Measurements from ENCODE around the gene DLL1.

The DLL1 gene

DNA sequence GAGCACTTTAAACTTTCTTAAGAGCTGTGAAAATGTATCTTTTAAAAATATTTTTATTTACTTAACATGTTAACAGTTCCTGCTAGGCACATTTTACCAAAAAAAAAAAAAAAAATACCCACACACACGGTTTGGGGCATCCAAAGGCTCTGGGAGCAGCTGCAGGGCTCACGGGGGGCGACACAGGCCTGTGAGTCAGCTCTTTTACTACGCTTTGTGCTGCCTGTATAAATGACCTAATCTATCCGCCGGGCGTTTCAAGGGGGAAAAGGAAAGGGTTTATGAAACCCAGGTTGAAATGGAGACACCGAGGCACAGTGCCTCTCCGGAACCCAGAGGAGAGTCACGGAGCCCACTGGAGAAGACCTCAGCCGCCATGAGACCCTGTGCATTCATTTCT lies 40.4 kb downstream of the DLL1 start:
- Mint-ChIP-seq H3K4me1 (no peaks in the 10 kb centered on the region), H3K27me3 (peaks cover 2% of the 10 kb centered on the region), H3K27ac (no peak overlapping the region), H3K4me3 (no peak overlapping the region), H3K36me3 (no peaks in the 10 kb centered on the region), H3K9me3 (no peaks in the 10 kb centered on the region)
- no peak for DNase-seq (ENCODE audit: low spot score in 2 of 2)
- ATAC-seq (ENCODE audit: low read depth): no peak

DNA sequence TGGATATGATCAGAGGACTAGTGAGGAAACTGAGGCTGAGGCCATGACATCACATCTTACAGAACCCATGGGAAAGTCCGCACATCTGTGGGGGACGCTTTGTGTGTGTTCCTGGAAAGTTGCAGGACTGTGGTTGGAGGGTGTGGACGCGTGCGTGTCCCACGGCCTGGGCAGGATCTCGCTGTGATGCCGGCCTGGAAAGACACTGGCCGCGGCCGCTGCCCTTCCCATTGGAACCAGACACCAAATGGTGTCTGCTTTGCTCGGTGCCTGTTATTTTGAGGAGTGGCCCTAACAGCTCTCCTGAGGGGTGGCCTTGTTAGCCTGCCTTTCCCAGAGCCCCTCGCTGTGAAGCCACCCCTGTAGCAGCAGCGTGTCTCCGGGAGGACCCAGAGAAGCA lies 41.1 kb downstream of the DLL1 start:
- Mint-ChIP-seq H3K4me1 (no peaks in the 10 kb centered on the region), H3K27me3 (peaks cover 2% of the 10 kb centered on the region), H3K36me3 (no peaks in the 10 kb centered on the region), H3K4me3 (no peak overlapping the region), H3K27ac (no peak overlapping the region), H3K9me3 (no peaks in the 10 kb centered on the region)
- ATAC-seq (ENCODE audit: low read depth) (no peak), DNase-seq (ENCODE audit: low spot score in 2 of 2) (no peak)

DNA sequence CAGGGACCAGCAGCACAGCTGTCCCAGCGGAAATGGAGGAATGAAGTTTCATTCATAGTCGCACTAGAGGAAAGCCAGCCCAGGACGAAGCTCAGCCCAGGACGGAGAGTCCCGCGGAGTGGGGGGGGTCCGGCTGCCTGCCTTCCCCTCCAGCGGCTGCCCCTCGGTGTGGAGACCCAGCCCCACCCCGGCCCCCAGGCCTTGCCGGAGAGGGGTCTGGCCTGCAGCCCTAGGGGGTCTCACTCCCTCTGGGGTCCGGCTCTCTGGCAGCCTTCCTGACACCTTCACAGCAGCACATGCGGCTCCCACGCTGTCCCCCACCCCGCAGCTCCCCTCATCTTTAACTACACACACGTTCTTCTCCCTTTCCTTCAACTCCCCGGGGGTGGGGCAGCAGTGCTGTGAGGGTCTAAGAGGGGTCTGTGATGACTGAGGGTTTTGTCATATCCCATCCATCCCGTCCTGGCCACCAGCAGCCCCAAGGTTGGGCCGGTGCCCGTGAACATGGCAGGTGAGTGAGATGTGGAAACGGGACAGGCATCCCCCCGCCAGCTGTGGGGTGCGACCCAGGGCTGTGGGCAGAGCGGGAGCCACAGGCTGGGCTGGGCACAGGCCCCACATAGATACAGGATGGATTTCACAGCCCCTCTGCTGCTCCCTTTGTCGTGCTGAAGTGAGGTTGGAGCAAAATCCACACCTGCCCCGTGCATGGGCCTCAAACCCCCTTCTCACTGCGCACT lies 41.8 kb downstream of the DLL1 start:
- no peak overlapping the region for H3K4me3 Mint-ChIP-seq
- DNase-seq (ENCODE audit: low spot score in 2 of 2) (no peak), ATAC-seq (ENCODE audit: low read depth) (no peak)
- no peaks in the 10 kb centered on the region for H3K9me3 Mint-ChIP-seq
- no peaks in the 10 kb centered on the region for H3K4me1 Mint-ChIP-seq
- no peak overlapping the region for H3K27ac Mint-ChIP-seq
- no peaks in the 10 kb centered on the region for H3K36me3 Mint-ChIP-seq
- peaks cover 2% of the 10 kb centered on the region for H3K27me3 Mint-ChIP-seq

DNA sequence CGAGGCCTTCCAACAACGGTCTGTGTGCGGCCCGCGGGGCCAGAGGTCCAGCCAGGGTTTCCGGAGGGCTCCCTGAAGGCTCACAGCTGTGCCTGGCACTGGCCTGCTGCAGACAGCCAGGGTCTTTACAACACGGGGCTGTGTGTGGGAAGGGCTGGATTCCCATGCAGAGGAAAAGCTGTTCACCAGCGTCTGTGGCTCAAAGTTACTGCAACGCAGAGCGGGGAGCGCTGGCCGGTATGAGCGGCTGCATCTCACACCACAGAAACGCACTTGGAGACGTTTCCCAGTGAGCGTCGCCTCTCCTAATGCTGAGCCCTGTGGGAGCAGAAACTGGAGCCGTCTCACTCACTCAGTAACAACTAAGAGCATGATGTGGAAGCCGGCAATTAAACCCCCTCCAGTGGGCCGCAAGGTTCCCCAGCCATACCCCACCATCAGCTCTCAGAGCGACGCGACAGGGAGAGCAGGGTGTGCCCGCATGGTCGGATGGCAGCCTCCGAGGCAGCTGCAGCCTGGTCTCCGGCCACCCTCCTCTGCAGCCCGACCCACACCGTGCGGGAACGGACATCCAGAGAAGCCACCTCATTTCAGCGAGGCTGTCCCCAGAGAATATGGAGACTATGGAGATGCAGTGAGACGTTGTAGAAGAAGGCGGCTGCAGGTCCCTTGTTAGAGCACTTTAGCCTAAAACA lies 42.6 kb downstream of the DLL1 start:
- Mint-ChIP-seq H3K36me3 (no peaks in the 10 kb centered on the region), H3K4me3 (no peak overlapping the region), H3K27ac (no peak overlapping the region), H3K4me1 (no peaks in the 10 kb centered on the region), H3K27me3 (peaks cover 3% of the 10 kb centered on the region), H3K9me3 (no peaks in the 10 kb centered on the region)
- no peak for ATAC-seq (ENCODE audit: low read depth)
- DNase-seq (ENCODE audit: low spot score in 2 of 2): no peak

DNA sequence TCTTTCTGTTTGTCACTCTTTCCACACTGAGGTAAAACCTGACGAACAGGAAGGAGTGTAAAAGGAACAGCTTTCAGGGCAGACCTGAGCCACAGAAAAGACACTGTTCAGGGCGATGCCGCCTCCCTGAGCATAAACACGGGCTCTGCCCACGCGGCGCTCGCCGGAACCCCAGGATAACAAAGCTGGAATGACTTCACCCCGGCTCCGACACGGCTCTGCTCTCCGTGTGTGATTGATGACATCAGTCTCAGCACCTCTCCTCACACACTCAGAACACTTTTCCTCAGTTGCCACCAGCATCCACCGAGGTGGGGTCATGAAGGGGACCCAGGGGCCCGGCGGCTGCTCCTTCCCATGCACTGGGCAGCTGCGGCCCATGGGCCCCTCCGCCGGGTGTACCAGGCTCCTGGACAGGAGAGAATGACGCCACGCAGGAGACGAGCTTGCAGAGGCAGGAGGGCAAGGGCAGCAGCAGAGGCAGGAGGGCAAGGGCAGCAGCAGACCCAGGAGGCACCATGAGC lies 43.6 kb downstream of the DLL1 start:
- Mint-ChIP-seq H3K36me3 (no peaks in the 10 kb centered on the region), H3K9me3 (no peaks in the 10 kb centered on the region), H3K4me1 (no peaks in the 10 kb centered on the region), H3K27ac (no peak overlapping the region), H3K27me3 (peaks cover 5% of the 10 kb centered on the region), H3K4me3 (no peak overlapping the region)
- ATAC-seq (ENCODE audit: low read depth) (no peak), DNase-seq (ENCODE audit: low spot score in 2 of 2) (no peak)

DNA sequence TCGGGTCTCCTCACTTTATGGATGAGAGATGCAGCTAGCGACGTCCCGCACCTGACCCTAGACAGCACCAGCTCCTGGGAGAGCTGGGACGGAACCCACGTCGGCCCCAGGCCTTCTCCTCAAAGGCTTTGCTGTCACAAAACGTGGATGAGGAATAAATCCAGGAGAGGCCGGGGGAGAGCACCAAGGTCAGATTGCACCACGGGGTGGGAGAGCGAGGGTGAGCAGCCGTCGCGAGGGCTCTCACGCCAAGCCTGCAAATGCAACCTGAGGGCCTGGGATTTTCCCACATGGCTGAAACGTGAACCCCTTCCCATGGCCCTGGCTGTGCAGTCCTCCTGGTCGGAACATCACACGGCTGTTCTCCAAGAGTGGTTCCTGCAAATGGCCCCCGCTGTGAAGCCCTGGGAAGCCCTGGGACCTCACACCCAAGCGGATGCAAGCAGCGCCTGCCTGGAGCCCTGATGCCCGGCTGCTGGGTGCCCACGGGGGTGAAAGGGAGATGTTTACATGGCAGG lies 45.3 kb downstream of the DLL1 start:
- H3K27me3 Mint-ChIP-seq: peaks cover 7% of the 10 kb centered on the region
- no peaks in the 10 kb centered on the region for H3K36me3 Mint-ChIP-seq
- H3K4me1 Mint-ChIP-seq: no peaks in the 10 kb centered on the region
- ATAC-seq (ENCODE audit: low read depth) (no peak), DNase-seq (ENCODE audit: low spot score in 2 of 2) (no peak)
- no peaks in the 10 kb centered on the region for H3K9me3 Mint-ChIP-seq
- no peak overlapping the region for H3K4me3 Mint-ChIP-seq
- no peak overlapping the region for H3K27ac Mint-ChIP-seq

DNA sequence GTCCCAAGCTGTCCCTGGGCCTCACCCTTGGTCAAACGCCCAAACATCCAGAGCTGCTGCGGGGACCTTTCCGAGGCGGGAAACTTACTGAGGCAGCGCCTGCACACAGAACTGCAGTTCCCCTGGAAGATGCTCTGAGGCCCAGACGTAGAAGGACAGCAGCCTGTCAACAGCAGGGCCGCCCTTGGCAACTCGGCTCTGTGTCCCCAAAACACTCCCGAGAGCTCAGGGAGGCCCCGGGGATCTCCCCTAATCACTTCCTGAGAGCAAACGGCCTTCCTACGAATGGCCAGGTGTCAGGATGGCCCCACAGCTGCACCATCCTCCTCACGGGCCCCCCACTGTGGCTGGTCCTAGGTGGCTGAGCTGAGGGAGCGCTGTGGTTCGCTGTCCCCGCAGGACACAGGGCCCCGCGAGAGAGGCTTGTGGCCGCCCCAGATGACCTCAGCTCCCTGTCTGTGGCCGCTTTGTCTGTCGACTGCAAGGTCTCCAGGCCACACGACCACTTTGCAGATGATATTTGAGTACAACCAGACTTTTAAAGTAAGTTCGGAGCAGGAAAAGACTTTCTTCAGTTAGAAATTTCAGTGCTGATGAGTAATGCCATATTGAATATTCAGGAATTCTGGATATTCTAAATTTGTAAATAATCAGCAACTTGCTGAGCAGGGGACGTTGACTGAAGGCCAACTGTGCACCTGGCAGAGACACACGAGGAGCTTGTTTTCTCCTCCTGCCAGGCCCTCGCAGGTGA lies 46.0 kb downstream of the DLL1 start:
- Mint-ChIP-seq H3K27me3 (peaks cover 7% of the 10 kb centered on the region), H3K4me3 (no peak overlapping the region), H3K4me1 (no peaks in the 10 kb centered on the region), H3K27ac (no peak overlapping the region), H3K9me3 (no peaks in the 10 kb centered on the region), H3K36me3 (no peaks in the 10 kb centered on the region)
- no peak for ATAC-seq (ENCODE audit: low read depth)
- no peak for DNase-seq (ENCODE audit: low spot score in 2 of 2)

DNA sequence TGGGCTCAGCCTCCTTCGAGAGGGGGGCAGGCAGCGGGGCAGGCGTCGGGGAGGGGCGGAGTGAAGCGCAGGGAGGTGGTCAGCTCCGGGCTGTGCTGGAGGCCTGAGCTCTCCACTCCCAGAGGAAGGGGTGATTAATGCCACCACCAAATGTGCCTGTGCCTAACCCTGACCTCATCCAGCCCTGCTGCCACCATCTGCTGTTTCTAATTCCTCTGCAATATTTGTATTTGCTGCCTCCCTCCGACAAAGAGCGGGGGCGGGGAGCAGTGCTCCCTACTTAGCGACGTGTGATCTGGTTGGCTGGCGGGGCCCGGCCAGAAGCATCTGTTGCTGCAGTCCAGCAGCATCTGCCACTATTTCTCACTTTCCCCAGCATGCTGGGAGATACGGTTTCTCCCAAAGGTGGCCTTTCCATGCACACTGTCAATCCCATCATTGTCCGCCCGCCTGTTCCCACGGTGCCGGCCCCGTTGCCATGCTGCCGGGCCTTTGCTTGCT lies 47.0 kb downstream of the DLL1 start:
- ATAC-seq (ENCODE audit: low read depth) (no peak), DNase-seq (ENCODE audit: low spot score in 2 of 2) (no peak)
- Mint-ChIP-seq H3K9me3 (no peaks in the 10 kb centered on the region), H3K4me3 (no peak overlapping the region), H3K36me3 (no peaks in the 10 kb centered on the region), H3K4me1 (no peaks in the 10 kb centered on the region), H3K27ac (no peak overlapping the region), H3K27me3 (peaks cover 5% of the 10 kb centered on the region)

DNA sequence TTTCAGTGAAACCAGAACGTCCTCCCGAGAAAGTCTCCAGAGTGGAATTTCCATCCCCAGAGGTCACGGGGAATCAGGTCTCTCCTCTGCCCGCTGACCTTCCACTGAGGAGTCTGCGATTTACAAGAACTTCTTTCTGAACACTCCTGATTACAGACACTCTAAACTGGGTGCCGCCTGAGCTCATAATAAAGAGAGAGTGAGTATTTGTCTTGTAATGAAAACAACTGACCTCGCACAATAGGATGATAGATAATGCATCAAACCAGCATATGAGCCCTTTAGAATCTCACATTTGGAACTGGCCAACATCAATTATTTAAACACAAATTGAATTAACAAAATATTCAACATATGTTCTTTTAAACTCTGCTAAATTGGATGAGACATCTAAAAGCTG lies 47.5 kb downstream of the DLL1 start:
- no peak overlapping the region for H3K27ac Mint-ChIP-seq
- ATAC-seq (ENCODE audit: low read depth): no peak
- H3K9me3 Mint-ChIP-seq: no peaks in the 10 kb centered on the region
- H3K36me3 Mint-ChIP-seq: no peaks in the 10 kb centered on the region
- H3K4me3 Mint-ChIP-seq: no peak overlapping the region
- DNase-seq (ENCODE audit: low spot score in 2 of 2): no peak
- H3K27me3 Mint-ChIP-seq: peaks cover 5% of the 10 kb centered on the region
- H3K4me1 Mint-ChIP-seq: no peaks in the 10 kb centered on the region

DNA sequence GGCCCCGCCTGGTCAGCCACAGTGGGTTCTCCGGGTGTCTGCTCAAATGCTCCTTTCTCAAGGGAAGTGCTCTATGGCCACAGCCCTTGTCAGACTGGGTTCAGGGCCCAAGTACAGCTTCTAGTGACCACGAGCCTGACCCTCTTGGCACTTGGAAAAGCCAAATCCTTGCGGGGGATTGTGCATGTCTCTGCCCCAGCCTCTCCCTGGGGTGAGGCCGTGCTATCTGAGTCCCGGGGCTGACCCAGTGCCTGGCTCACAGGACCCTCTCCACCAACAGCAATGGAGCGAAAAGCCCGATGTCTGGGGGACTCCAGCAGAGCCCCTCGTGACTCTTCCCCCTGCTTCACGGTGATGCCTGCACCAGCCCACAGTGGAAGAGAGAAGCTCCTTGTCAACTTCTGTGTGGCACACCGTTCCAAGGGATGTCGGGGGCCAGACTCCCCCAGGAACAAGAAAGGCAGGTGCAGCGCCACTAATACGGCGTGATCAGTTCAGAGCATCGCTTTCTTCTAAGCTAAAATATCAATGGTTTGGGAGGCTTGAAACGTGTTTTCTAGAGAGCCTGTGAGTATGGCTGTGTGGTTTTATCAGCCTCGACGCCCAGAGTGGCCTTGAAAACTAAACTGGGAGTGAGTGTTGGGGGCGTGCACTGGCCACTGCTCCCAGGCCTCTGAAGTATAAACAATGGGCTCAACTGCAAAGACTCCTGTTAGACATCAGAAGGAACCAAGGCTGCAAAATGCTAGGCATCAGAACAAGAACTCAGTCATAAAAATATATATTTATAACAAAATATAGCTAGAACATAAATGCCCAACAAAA lies 51.9 kb downstream of the DLL1 start:
- Mint-ChIP-seq H3K27ac (no peak overlapping the region), H3K4me3 (no peak overlapping the region), H3K9me3 (no peaks in the 10 kb centered on the region), H3K36me3 (no peaks in the 10 kb centered on the region), H3K4me1 (no peaks in the 10 kb centered on the region), H3K27me3 (peaks cover 5% of the 10 kb centered on the region)
- ATAC-seq (ENCODE audit: low read depth) (no peak), DNase-seq (ENCODE audit: low spot score in 2 of 2) (no peak)

DNA sequence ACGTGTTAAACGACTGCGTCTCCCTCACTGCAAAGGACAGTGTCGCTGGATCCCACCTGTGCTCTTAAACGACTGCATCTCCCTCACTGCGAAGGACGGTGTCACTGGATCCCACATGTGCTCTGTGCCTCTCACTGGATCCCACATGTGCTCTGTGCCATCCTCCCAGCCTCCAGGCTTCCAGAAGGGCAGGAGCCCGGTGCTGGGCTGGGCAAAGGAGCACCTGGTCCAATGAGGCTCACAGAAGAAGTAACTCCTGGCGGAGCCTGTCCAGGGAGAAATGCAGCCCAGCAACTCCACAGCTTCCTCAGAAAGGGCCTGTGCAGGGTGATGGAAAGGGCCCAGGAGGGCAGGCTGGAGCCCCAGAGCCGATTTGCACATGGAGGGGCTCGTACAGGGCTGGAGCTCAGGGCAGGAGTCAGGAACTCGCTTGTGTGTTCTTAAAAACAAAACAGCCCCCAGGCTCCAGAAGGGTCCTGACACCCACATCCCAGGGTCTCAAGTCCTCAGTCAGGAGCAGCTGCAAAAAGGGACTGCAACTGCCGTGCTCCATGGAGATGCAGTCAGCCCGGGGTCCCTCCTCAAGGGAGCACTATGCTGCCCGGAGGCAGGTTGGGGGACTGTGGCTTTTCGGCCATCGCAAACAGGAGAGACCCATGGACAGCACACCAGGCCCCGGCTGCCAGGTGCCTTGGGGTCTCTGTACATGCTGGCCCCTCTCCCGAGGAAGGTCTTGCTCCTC lies 52.7 kb downstream of the DLL1 start:
- no peak for ATAC-seq (ENCODE audit: low read depth)
- Mint-ChIP-seq H3K4me1 (peaks cover 4% of the 10 kb centered on the region), H3K9me3 (no peaks in the 10 kb centered on the region), H3K36me3 (no peaks in the 10 kb centered on the region), H3K27ac (no peak overlapping the region), H3K4me3 (no peak overlapping the region), H3K27me3 (peaks cover 7% of the 10 kb centered on the region)
- no peak for DNase-seq (ENCODE audit: low spot score in 2 of 2)

DNA sequence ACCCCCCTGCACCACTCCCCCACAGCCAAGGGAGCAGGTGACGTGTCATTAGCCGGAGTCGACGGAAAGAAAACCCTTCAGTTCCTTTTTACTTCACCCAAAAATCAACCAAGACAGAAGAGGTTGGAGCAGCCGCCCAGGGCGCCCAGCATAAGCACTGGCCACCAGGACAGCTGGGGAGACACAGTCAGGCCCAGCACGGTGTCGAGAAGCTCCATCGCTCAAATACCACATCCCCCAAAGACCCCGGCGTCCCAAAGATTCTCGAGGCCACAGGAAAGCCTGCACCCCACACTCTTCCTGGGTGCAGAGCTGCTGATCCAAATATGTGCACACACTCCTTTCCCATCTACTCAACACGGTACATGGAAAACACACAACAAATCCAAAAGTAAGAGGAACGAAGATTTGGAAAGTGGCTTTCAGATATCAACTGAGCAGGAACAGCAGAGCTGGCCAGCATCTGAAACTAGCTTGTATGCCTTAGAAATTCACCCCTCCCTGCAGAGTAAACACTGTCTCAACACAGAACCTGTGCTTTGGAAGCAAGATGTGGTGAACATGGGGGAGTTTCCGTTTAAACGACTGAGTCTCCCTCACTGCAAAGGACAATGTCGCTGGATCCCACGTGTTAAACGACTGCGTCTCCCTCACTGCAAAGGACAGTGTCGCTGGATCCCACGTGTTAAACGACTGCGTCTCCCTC lies 54.6 kb downstream of the DLL1 start:
- Mint-ChIP-seq H3K9me3 (no peaks in the 10 kb centered on the region), H3K36me3 (no peaks in the 10 kb centered on the region), H3K4me3 (no peak overlapping the region), H3K4me1 (peaks cover 4% of the 10 kb centered on the region), H3K27me3 (peaks cover 3% of the 10 kb centered on the region), H3K27ac (no peak overlapping the region)
- no peak for ATAC-seq (ENCODE audit: low read depth)
- no peak for DNase-seq (ENCODE audit: low spot score in 2 of 2)
